ENCODE data around the gene HMGCLL1. TPM values are rescaled to one million over a fixed set of nuclear protein-coding genes. Genes with fewer than 3 reads are reported as not detected.

The HMGCLL1 gene
- total RNA-seq, 1 donor from 2014 or later, result 1.2 TPM

GRCh38 chr6:55410674-55411073, 168.3 kb downstream of the HMGCLL1 start:
- Mint-ChIP-seq H3K27ac (ENCODE audit: unreplicated experiment) (no peak overlapping the region), H3K36me3 (ENCODE audit: low read depth, unreplicated experiment) (no peaks in the 10 kb centered on the region), H3K9me3 (ENCODE audit: unreplicated experiment) (no peaks in the 10 kb centered on the region), H3K4me1 (ENCODE audit: unreplicated experiment) (no peaks in the 10 kb centered on the region), H3K27me3 (ENCODE audit: unreplicated experiment) (peaks cover 1% of the 10 kb centered on the region), H3K4me3 (ENCODE audit: unreplicated experiment) (no peak overlapping the region)
- no peak for DNase-seq (ENCODE audit: low spot score)
- no peak for TF ChIP-seq CTCF (IDR thresholded peaks at IDR 0.05; ENCODE audit: unreplicated experiment)

GRCh38 chr6:55405474-55406235, 173.3 kb downstream of the HMGCLL1 start:
- no peaks in the 10 kb centered on the region for H3K9me3 Mint-ChIP-seq (ENCODE audit: unreplicated experiment)
- H3K4me3 Mint-ChIP-seq (ENCODE audit: unreplicated experiment), result no peak overlapping the region
- DNase-seq (ENCODE audit: low spot score), result no peak
- H3K4me1 Mint-ChIP-seq (ENCODE audit: unreplicated experiment), result no peaks in the 10 kb centered on the region
- no peaks in the 10 kb centered on the region for H3K36me3 Mint-ChIP-seq (ENCODE audit: low read depth, unreplicated experiment)
- peaks cover 1% of the 10 kb centered on the region for H3K27me3 Mint-ChIP-seq (ENCODE audit: unreplicated experiment)
- no peak overlapping the region for H3K27ac Mint-ChIP-seq (ENCODE audit: unreplicated experiment)
- TF ChIP-seq CTCF (IDR thresholded peaks at IDR 0.05; ENCODE audit: unreplicated experiment), result no peak

GRCh38 chr6:55399351-55399750, 179.6 kb downstream of the HMGCLL1 start:
- TF ChIP-seq CTCF (IDR thresholded peaks at IDR 0.05; ENCODE audit: unreplicated experiment), result no peak
- Mint-ChIP-seq H3K4me3 (ENCODE audit: unreplicated experiment) (no peak overlapping the region), H3K9me3 (ENCODE audit: unreplicated experiment) (no peaks in the 10 kb centered on the region), H3K36me3 (ENCODE audit: low read depth, unreplicated experiment) (no peaks in the 10 kb centered on the region), H3K27me3 (ENCODE audit: unreplicated experiment) (no peaks in the 10 kb centered on the region), H3K27ac (ENCODE audit: unreplicated experiment) (no peak overlapping the region), H3K4me1 (ENCODE audit: unreplicated experiment) (no peaks in the 10 kb centered on the region)
- DNase-seq (ENCODE audit: low spot score), result no peak

- TF ChIP-seq CTCF (IDR thresholded peaks at IDR 0.05; ENCODE audit: unreplicated experiment), result no peak
- no peaks in the 10 kb centered on the region for H3K36me3 Mint-ChIP-seq (ENCODE audit: low read depth, unreplicated experiment)
- no peak overlapping the region for H3K27ac Mint-ChIP-seq (ENCODE audit: unreplicated experiment)
- no peaks in the 10 kb centered on the region for H3K27me3 Mint-ChIP-seq (ENCODE audit: unreplicated experiment)
- no peak overlapping the region for H3K4me3 Mint-ChIP-seq (ENCODE audit: unreplicated experiment)
- DNase-seq (ENCODE audit: low spot score), result no peak
- H3K9me3 Mint-ChIP-seq (ENCODE audit: unreplicated experiment), result no peaks in the 10 kb centered on the region
- H3K4me1 Mint-ChIP-seq (ENCODE audit: unreplicated experiment), result no peaks in the 10 kb centered on the region
These were observed 181.0 kb downstream of the HMGCLL1 start for GRCh38 chr6:55397986-55398385.

GRCh38 chr6:55395871-55396270, 183.1 kb downstream of the HMGCLL1 start:
- no peak overlapping the region for H3K4me3 Mint-ChIP-seq (ENCODE audit: unreplicated experiment)
- H3K36me3 Mint-ChIP-seq (ENCODE audit: low read depth, unreplicated experiment), result no peaks in the 10 kb centered on the region
- no peaks in the 10 kb centered on the region for H3K4me1 Mint-ChIP-seq (ENCODE audit: unreplicated experiment)
- H3K27ac Mint-ChIP-seq (ENCODE audit: unreplicated experiment), result no peak overlapping the region
- no peaks in the 10 kb centered on the region for H3K9me3 Mint-ChIP-seq (ENCODE audit: unreplicated experiment)
- no peak for TF ChIP-seq CTCF (IDR thresholded peaks at IDR 0.05; ENCODE audit: unreplicated experiment)
- H3K27me3 Mint-ChIP-seq (ENCODE audit: unreplicated experiment), result no peaks in the 10 kb centered on the region
- no peak for DNase-seq (ENCODE audit: low spot score)
